H1 (cell line): ENCODE measurements around the gene HRH3. TPM values are rescaled to one million over a fixed set of nuclear protein-coding genes. Genes with fewer than 3 reads are reported as not detected.
A peak's percentile ranks its signal among the peaks of the same experiment; 100 is the strongest.

Experiments
- CTCF ChIA-PET: fragments of 300-600 bp; sonication (Branson Sonifier 250); formaldehyde crosslinking; loops from one replicate; lab custom pipeline; 2021; ENCODE audit not compliant: partially characterized antibody; lab: Charles Lee
- POLR2A ChIA-PET: fragments of 300-600 bp; sonication (Branson Sonifier 250); formaldehyde crosslinking; loops from one replicate; lab custom pipeline; 2021; ENCODE audit warnings: inconsistent platforms; ENCODE audit not compliant: partially characterized antibody; lab: Charles Lee
- DNase-seq, 2 experiments: peaks; one replicate each; pipeline versions ENCODE4 v3.0.0 to v3.0.0-alpha.2; 2010 to 2022; ENCODE audit warnings: low spot score in 2 of 2, low read depth in 1 of 2, mixed read lengths in 1 of 2
- FAIRE-seq: peaks from 2 replicates; lab custom pipeline; 2011; peaks lifted over from hg19 to GRCh38; lab: Jason Lieb, UNC
- H2AFZ ChIP-seq: 2 replicates; pipeline ENCODE4 v1.8.1; 2012; ENCODE audit warnings: low read length, inconsistent platforms
- H2AK5ac ChIP-seq: 2 replicates; pipeline ENCODE4 v1.6.1; 2013; ENCODE audit warnings: low read depth, low read length
- H2BK120ac ChIP-seq: replicated peaks from 2 replicates; pipeline ENCODE3; 2013; ENCODE audit warnings: low read depth, low read length, inconsistent platforms
- H2BK12ac ChIP-seq: 2 replicates; pipeline ENCODE4 v1.6.1; 2013; ENCODE audit warnings: low read depth, low read length
- H2BK15ac ChIP-seq: 2 replicates; pipeline ENCODE4 v1.6.1; 2013; ENCODE audit warnings: low read length
- H2BK20ac ChIP-seq: 2 replicates; pipeline ENCODE4 v1.6.1; 2013; ENCODE audit warnings: low read length
- H2BK5ac ChIP-seq: 2 replicates; pipeline ENCODE4 v1.6.1; 2013; ENCODE audit warnings: low read depth, low read length
- H3K14ac ChIP-seq: 2 replicates; pipeline ENCODE4 v1.6.1; 2013; ENCODE audit warnings: inconsistent platforms; ENCODE audit not compliant: insufficient read length
- H3K18ac ChIP-seq: 2 replicates; pipeline ENCODE4 v1.6.1; 2013; ENCODE audit warnings: low read length; ENCODE audit errors: extremely low read depth
- H3K23ac ChIP-seq: 2 replicates; pipeline ENCODE4 v1.6.1; 2013; ENCODE audit warnings: inconsistent platforms; ENCODE audit not compliant: insufficient read length
- H3K23me2 ChIP-seq: 2 replicates; pipeline ENCODE4 v1.6.1; 2013; ENCODE audit warnings: low read depth, low read length
- H3K27ac ChIP-seq: 2 replicates; pipeline ENCODE4 v1.6.1; 2011; ENCODE audit warnings: low read depth, low read length, inconsistent platforms
- H3K27me3 ChIP-seq, 4 experiments: replicated peaks in 1 of 4; 1 replicate in 1 of 4; 2 replicates in 3 of 4; pipeline versions ENCODE4 v1.6.1 to v1.8.1; 2011 to 2013; ENCODE audit warnings: low read length in 3 of 4, mild to moderate bottlenecking in 3 of 4, inconsistent platforms in 2 of 4, mixed read lengths in 2 of 4, moderate library complexity in 1 of 4; ENCODE audit not compliant: control insufficient read depth in 3 of 4, insufficient read depth in 3 of 4; ENCODE audit errors: extremely low read depth in 1 of 4
- H3K36me3 ChIP-seq, 4 experiments: 2 replicates each; pipeline versions ENCODE4 v1.6.1 to v1.8.1; 2011 to 2013; ENCODE audit warnings: mild to moderate bottlenecking in 4 of 4, low read length in 3 of 4, moderate library complexity in 2 of 4, control low read depth in 1 of 4, inconsistent platforms in 1 of 4; ENCODE audit not compliant: insufficient read depth in 4 of 4, control insufficient read depth in 2 of 4
- H3K4ac ChIP-seq: replicated peaks from 2 replicates; pipeline ENCODE3; 2013; ENCODE audit warnings: low read length, low read depth, mixed read lengths, inconsistent platforms; ENCODE audit not compliant: insufficient read length
- H3K4me1 ChIP-seq, 4 experiments: replicated peaks in 1 of 4; 1 replicate in 1 of 4; 2 replicates in 3 of 4; pipeline versions ENCODE4 v1.6.1 to v1.8.1; 2011 to 2013; ENCODE audit warnings: low read length in 3 of 4, inconsistent platforms in 2 of 4, mixed read lengths in 1 of 4; ENCODE audit not compliant: insufficient read depth in 4 of 4, control insufficient read depth in 3 of 4
- H3K4me2 ChIP-seq, 2 experiments: 2 replicates each; pipeline versions ENCODE4 v1.6.1 to v1.8.1; 2011 to 2013; ENCODE audit warnings: low read depth in 2 of 2, low read length in 2 of 2, control low read depth in 1 of 2, inconsistent platforms in 1 of 2, mild to moderate bottlenecking in 1 of 2; ENCODE audit not compliant: insufficient read depth in 1 of 2
- H3K4me3 ChIP-seq, 4 experiments: fragments of 200-600, 300-600 bp in 1 of 4; sonication (generic), shearing (Covaris generic), sonication (Bioruptor Twin) in 1 of 4; 2 replicates each; pipeline versions ENCODE4 v1.5.1 to v1.8.1; 2011 to 2016; ENCODE audit warnings: low read length in 4 of 4, low read depth in 3 of 4, control low read depth in 2 of 4, inconsistent platforms in 2 of 4, mild to moderate bottlenecking in 2 of 4, mixed read lengths in 1 of 4, moderate library complexity in 1 of 4; ENCODE audit not compliant: insufficient read depth in 2 of 4; ENCODE audit errors: extremely low read depth in 1 of 4
- H3K56ac ChIP-seq: replicated peaks from 2 replicates; pipeline ENCODE3; 2013; ENCODE audit warnings: low read depth, mild to moderate bottlenecking, mixed read lengths, low read length, inconsistent platforms; ENCODE audit not compliant: insufficient read length
- H3K79me1 ChIP-seq: 2 replicates; pipeline ENCODE4 v1.6.1; 2013; ENCODE audit warnings: low read depth, low read length, control low read depth
- H3K79me2 ChIP-seq, 2 experiments: 2 replicates each; pipeline versions ENCODE4 v1.6.1 to v1.8.1; 2012 to 2013; ENCODE audit warnings: low read length in 2 of 2, mild to moderate bottlenecking in 2 of 2, inconsistent platforms in 1 of 2; ENCODE audit not compliant: insufficient read depth in 2 of 2, control insufficient read depth in 1 of 2
- H3K9ac ChIP-seq, 4 experiments: replicated peaks in 1 of 4; 1 replicate in 1 of 4; 2 replicates in 3 of 4; pipeline versions ENCODE4 v1.6.1 to v1.8.1; 2011 to 2013; ENCODE audit warnings: low read depth in 3 of 4, low read length in 3 of 4, control low read depth in 2 of 4, mild to moderate bottlenecking in 2 of 4, moderate library complexity in 2 of 4, inconsistent platforms in 1 of 4; ENCODE audit errors: extremely low read depth in 1 of 4
- H3K9me3 ChIP-seq, 2 experiments: 2 replicates each; pipeline versions ENCODE4 v1.6.1 to v1.8.1; 2012 to 2013; ENCODE audit warnings: mild to moderate bottlenecking in 2 of 2, moderate library complexity in 2 of 2, control low read depth in 1 of 2, inconsistent platforms in 1 of 2, low read depth in 1 of 2, low read length in 1 of 2, mixed read lengths in 1 of 2; ENCODE audit not compliant: insufficient read depth in 2 of 2
- H4K20me1 ChIP-seq, 2 experiments: replicated peaks in 1 of 2; 2 replicates each; pipeline versions ENCODE3 to v1.8.1; 2011 to 2013; ENCODE audit warnings: inconsistent platforms in 2 of 2, low read length in 2 of 2, mild to moderate bottlenecking in 1 of 2; ENCODE audit not compliant: insufficient read depth in 2 of 2, control insufficient read depth in 1 of 2
- H4K5ac ChIP-seq: 2 replicates; pipeline ENCODE4 v1.6.1; 2013; ENCODE audit warnings: low read length, low read depth, mixed read lengths, inconsistent platforms; ENCODE audit not compliant: insufficient read length
- H4K8ac ChIP-seq: 2 replicates; pipeline ENCODE4 v1.8.0; 2013; ENCODE audit warnings: mild to moderate bottlenecking, moderate library complexity, low read length, inconsistent platforms; ENCODE audit not compliant: insufficient read depth; ENCODE audit errors: extremely low read depth
- H4K91ac ChIP-seq: replicated peaks from 2 replicates; pipeline ENCODE3; 2013; ENCODE audit warnings: low read length, mixed read lengths, inconsistent platforms; ENCODE audit not compliant: insufficient read length
- ATF3 ChIP-seq: IDR thresholded peaks from 2 replicates; pipeline ENCODE4 v1.6.1; 2011; ENCODE audit warnings: low read depth, mild to moderate bottlenecking, low read length; ENCODE audit not compliant: insufficient read depth
- EGR1 ChIP-seq: IDR thresholded peaks from 2 replicates; pipeline ENCODE4 v1.6.1; 2011; ENCODE audit warnings: low read depth, low read length, borderline replicate concordance
- WGBS, 2 experiments: shearing (Covaris generic) in 1 of 2; methylation state at CpG; one replicate each; pipeline versions ENCODE4 v1.1.6 to v1.1.7; 2013 to 2015; ENCODE audit warnings: low lambda C conversion rate in 2 of 2, mixed read lengths in 2 of 2, inconsistent platforms in 1 of 2, low coverage in 1 of 2, missing lambda C conversion rate in 1 of 2; ENCODE audit not compliant: insufficient replicate concordance in 2 of 2, insufficient coverage in 1 of 2, insufficient read length in 1 of 2; ENCODE audit errors: extremely low coverage in 1 of 2, missing lambda C conversion rate in 1 of 2; 5-methylcytosine and 5-hydroxymethylcytosine counted together
- polyA plus RNA-seq, 7 experiments: library from polyadenylated mRNA; depleted of rRNA in 3 of 7; stranded (reverse) in 5 of 7; unstranded in 2 of 7; fragments of >200 nt in 5 of 7; fragments of 200-250 nt in 2 of 7; gene quantifications; 1 replicate in 5 of 7; 2 replicates in 1 of 7; 4 replicates in 1 of 7; pipeline versions ENCODE4 v1.2.1 to v1.2.3, GENCODE V29; 2011 to 2013; ENCODE audit warnings: missing spikeins in 2 of 7, mixed read lengths in 2 of 7
- total RNA-seq: library from RNA; stranded (reverse); fragmentation: NEBNext Ultra II Directional; extraction: Animal tissue kit (Norgen Biotek cat#: 25700); gene quantifications from 2 replicates; pipeline ENCODE4 v1.2.1, GENCODE V29; 2021

HRH3 gene
- total and polyA plus RNA-seq, 2 of the 8 experiments (the other 6 are each of a cell fraction or from before 2014, with no cell fraction given) = 2.0 to 4.5 TPM

DNA sequence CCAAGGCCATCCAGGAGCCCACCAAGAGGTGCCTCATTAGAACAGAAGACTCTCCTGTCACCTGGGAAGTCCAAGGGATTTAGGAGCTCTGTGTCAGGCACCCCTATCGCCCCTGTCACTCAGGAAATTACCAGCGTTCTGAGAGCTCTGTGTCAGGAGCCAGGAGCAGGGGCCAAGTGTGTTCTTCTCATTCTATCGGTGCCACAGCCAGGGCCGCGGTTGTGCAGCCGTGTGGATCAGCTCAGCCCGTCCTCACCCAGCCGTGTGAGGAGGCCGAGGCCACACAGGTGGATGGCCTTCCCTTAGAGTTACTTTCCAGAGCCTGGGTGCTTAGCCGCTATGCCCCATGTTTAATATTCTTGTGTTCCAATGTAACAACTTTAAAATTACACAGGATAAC lies 27.4 kb downstream of the HRH3 start:
- FAIRE-seq (no peak), DNase-seq (no peak)
- H3K79me1 ChIP-seq = no peaks in the 10 kb centered on the region
- H3K4me3 ChIP-seq = no peak overlapping the region
- no peak overlapping the region for H3K4me2 ChIP-seq
- no peak overlapping the region for H3K14ac ChIP-seq
- no peak overlapping the region for H3K23ac ChIP-seq
- no peaks in the 10 kb centered on the region for H3K9me3 ChIP-seq
- H3K23me2 ChIP-seq = no peaks in the 10 kb centered on the region
- ChIA-PET POLR2A (interaction anchor here (0.6 to 0.7 kb wide), 2 partner anchors 45 to 71 kb away, joined by 3 read pairs; partner anchors contain the start of genes LSM14B and OSBPL2), CTCF (interaction anchor here (2.7 kb wide), 1 partner anchor 13 kb away, joined by 7 read pairs; no protein-coding TSS in a partner anchor)
- H2BK20ac ChIP-seq = no peak overlapping the region
- H4K91ac ChIP-seq = no peak overlapping the region
- H3K79me2 ChIP-seq = peaks cover 0 to 7% of the 10 kb centered on the region in 2 experiments; a peak in 1 of 4 replicates
- WGBS, 2 experiments = 91% methylated on average over 10 of the region's 10 CpGs; no CpG with 5 or more reads in 1 of the 2 experiments
- no peak overlapping the region for H2AFZ ChIP-seq
- H2AK5ac ChIP-seq = no peak overlapping the region
- no peak overlapping the region for H3K18ac ChIP-seq
- no peak overlapping the region for H3K27ac ChIP-seq
- peak overlapping the region; percentile 53; the same call in 1 of the 2 replicates for H4K8ac ChIP-seq
- no peak overlapping the region for H2BK120ac ChIP-seq
- no peak overlapping the region for H4K5ac ChIP-seq
- H2BK5ac ChIP-seq = no peak overlapping the region
- H3K27me3 ChIP-seq = no peaks in the 10 kb centered on the region
- no peak overlapping the region for H3K9ac ChIP-seq
- H3K56ac ChIP-seq = no peak overlapping the region
- H3K4ac ChIP-seq = no peak overlapping the region
- H4K20me1 ChIP-seq = peaks cover 3 to 5% of the 10 kb centered on the region in 2 experiments
- TF ChIP-seq ATF3 = no peak
- TF ChIP-seq EGR1 = no peak
- H3K4me1 ChIP-seq = no peaks in the 10 kb centered on the region
- peaks cover 0 to under 1% (median 0%) of the 10 kb centered on the region in 4 experiments; a peak in 2 of 8 replicates for H3K36me3 ChIP-seq
- H2BK15ac ChIP-seq = no peak overlapping the region
- no peak overlapping the region for H2BK12ac ChIP-seq
